Right hindlimb (tissue), 1 donor: Measurements from ENCODE around the gene TPRG1L.

ENCODE experiments used
- DNase-seq: peaks from one replicate; pipeline ENCODE4 v3.0.0-alpha.2; 2018

The TPRG1L gene

DNA sequence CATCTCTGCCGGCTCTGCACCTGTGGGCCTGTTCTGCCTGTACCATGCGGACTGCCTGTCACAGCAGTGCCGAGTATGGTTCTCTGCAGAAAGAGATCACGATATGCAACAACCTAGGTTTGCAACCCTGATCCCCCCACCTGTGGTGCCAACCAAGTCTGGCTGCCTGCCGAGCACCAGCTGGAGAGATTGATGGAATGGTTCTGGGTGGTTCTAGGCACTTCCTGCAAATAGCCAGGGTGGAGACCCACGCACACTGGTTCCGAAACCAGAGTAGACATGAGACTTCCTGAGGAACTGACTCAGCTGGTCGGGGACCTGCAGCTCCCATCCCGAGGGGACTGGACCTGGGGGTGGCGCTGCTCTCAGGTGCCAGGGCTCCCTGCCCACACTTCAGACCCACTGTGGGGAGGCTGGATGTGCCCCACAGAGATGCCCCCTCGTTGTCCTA, 5.4 kb downstream of the TPRG1L start:
- DNase-seq, result no peak

- no peak for DNase-seq
Observed at GRCh38 chr1:3630914-3631313, 6.1 kb downstream of the TPRG1L start.

GRCh38 chr1:3631320-3632260, 6.8 kb downstream of the TPRG1L start:
- DNase-seq, result no peak

- DNase-seq, result no peak
Observed at GRCh38 chr1:3632298-3632697, 7.5 kb downstream of the TPRG1L start.

DNA sequence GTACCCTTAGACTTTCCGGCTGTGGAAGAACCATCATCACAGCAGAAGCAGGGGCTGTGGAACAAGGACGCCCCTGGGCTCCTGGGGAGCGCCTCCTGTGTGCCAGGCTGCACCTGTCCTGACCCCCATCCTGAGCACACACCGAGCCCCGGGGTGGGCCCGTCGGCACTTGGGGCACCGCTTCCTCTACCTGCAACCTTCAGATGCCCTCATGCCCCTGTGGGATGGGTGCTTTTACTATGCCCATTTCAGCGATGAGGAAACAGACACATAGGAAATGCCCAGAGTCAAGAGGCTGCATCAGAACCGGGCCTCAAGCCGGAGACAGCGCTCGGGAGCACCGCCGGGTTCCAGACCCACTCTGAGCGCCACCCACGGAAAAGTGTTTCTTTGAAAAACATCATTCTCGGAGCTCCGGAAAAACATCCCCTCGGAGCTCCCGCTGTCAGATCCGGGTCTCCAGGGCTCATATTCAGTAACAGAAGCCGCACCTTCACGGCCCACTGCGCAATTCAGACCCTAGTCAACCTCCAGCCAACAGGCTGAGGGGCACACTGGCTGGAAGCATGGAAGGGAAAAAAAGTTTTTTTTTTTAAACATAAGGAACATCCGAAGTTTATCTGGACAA, 8.0 kb downstream of the TPRG1L start:
- no peak for DNase-seq

GRCh38 chr1:3633344-3634058, 8.7 kb downstream of the TPRG1L start:
- DNase-seq, result no peak

DNA sequence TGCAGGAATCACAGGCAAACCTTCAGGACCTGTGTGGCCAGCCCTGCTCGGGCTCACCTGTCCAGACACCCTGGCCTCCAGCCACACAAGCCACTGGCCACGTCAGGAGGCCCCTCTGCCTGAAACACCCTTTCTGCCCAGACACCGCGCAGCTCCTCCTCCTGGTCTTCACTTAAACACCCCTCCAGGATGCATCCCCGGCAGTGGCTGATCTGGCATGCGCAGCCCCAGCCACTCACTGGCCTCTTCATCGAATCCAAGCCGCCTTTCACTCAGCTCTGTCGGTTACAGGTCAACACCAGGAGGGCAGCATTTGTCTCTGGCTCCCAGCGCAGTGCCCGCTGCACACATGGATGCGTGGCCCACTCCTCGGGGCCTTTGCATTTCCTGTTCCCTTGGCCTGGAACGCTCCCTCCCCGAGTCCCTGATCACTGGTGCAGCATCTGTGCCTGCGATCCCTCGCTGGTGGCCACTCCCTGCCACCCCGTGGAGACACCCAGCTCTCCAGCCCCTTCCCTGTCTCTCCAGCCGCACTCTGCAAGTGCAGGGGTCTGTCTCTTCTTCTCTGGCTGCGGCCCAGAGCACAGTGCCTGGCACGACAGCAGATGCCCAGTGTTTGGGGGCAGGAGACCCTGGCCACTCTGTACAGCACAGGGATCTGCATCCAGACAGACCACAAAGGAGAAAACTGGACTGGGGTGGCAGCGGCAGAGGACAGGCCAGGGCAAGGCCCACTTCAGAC, 9.4 kb downstream of the TPRG1L start:
- no peak for DNase-seq

DNA sequence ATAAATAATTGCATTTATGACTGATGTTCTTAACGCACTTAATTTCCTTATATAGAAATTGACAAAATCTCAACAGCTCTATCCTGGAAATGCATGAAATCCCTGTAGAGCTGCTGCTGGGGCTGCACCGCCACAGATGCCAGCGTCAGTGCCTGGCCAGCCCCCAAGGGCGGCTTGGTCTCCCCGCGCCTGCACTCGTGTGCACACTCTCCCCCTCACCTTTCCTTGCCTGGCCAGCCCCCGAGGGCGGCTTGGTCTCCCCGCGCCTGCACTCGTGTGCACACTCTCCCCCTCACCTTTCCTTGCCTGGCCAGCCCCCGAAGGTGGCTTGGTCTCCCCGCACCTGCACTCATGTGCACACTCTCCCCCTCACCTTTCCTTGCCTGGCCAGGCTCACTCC, 11.3 kb downstream of the TPRG1L start:
- no peak for DNase-seq

GRCh38 chr1:3636531-3636930, 11.7 kb downstream of the TPRG1L start:
- no peak for DNase-seq

DNA sequence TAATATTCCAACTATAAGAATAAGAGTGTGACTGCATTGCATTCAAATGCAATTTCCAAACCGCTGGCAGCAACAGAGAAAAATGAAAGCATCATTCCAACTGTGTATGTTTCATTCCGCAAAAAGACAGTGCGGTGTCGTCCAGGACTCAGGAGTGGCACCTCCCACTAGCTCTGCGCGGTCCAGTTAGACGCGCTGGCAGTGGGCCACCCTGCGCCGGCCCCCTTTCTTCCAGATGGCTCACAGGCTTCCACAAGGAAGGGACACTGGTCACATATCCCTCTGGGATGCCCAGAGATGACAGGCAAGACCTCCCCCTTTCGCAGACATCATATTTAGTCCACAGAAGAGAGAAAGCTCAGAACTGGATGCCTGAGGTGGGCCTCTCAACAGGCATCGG, 13.2 kb downstream of the TPRG1L start:
- no peak for DNase-seq

DNA sequence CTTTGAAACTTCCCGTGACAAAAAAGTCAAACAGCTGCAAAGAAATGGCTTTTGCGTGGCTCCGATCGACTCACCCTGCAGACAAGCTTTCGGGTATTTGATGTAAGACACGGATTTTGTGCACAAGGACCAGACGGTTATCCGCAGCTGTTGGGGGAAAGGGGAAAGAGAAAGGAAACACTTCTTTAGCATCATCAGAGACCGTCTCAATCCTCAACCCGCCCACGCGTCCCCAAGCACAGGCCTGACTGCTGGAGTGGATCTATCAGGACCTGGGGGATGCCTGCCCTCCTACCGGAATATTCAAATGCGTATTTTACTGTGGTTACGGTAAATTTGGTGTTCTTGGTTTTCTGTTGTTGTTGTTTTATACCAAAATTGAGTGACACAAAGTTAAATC, 13.9 kb downstream of the TPRG1L start:
- DNase-seq, result no peak

DNA sequence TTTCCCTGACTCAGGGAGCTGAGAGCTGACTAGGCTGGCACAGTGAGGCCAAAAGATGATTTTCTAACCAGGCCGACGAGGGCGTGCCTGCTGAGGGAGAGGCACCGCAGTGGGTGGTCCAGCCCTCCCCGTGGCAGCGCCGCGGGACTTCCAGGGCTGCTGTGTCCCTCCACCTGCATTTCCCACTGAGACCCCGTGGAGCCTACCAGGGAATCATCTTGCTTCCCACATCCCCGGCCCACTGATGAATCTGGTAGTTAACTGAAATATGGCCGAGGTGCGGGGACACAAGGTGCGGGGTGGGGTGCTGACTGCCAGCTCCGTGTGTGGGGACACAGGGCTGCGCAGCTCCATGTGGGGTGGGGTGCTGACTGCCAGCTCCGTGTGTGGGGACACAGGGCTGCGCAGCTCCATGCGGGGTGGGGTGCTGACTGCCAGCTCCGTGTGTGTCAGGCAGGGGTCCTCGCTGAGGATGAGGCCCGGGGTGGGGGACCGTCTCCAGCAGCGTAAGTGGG, 14.6 kb downstream of the TPRG1L start:
- no peak for DNase-seq

GRCh38 chr1:3640121-3640837, 15.5 kb downstream of the TPRG1L start:
- DNase-seq, result no peak

DNA sequence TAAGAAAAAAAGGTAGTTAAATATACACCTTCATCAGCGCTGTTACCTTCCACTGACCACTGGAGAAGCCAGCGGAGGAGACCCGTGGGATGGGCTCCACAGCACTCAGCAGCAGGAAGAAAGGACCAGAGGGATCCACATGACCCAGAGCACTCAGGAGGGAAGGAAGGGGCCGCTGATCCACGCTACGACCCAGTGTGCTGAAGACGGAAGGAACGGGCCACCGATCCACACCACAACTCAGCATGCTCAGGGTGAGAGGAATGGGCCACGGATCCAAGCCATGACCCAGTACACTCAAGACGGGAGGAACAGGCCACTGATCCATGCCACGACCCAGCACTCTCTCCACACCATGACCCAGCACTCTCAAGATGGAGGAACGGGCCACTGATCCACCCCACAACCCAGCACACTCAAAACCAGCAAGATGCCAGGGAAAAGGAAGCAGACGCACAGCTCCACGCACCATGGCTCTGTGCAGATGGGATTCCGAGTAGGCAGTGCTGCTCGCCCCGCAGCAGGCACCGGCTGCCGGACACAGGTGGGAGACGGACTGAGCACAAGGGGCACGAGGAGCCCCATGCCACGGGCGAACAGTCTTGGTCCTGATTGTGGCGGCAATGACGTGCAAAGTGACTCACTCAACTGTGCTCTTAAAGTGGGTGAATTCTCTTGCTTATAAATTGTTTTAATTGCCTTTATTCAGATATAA, 16.4 kb downstream of the TPRG1L start:
- no peak for DNase-seq

- no peak for DNase-seq
Observed at GRCh38 chr1:3641816-3642215, 17.0 kb downstream of the TPRG1L start.

- no peak for DNase-seq
Observed at GRCh38 chr1:3642919-3643675, 18.3 kb downstream of the TPRG1L start.

GRCh38 chr1:3644273-3644672, 19.5 kb downstream of the TPRG1L start:
- DNase-seq, result no peak

DNA sequence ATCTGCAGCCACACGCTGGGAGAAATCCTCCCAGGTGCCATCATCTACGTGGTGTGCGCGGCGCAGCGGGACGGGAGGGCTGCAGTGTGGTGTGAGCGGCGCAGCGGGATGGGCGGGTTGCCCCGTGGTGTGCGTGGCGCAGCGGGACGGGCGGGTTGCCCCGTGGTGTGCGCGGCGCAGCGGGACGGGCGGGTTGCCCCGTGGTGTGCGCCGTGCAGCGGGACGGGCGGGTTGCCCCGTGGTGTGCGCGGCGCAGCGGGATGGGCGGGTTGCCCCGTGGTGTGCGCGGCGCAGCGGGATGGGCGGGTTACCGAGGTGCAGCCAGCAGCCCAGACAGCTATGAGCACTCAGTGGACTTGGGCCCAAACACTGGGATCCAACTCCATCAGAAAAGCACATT, 20.4 kb downstream of the TPRG1L start:
- DNase-seq, result no peak

- no peak for DNase-seq
Observed at GRCh38 chr1:3645666-3646355, 21.0 kb downstream of the TPRG1L start.

DNA sequence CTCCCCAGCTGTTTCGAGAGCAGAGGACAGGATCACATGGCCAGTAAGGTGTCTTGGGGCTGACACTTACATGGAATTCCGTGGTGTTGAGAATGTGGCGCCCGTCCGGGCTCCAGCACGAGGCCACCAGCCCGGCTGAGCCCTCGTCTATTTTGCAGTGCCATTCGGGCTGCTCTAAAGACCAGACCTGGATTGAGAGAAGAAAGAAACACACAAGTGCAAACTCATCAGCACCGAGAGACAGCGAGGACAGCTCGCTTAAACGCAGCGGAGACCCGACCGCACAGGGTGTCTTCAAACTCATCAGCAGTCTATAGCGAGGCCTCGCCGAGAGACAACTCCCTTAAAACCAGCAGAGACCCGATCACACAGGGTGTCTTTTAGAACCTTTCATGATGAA, 21.8 kb downstream of the TPRG1L start:
- no peak for DNase-seq
